Amniotic stem cell (primary cell): ENCODE results near the gene VPS52.
A peak's percentile ranks its signal among the peaks of the same experiment; 100 is the strongest.
"Not testable (repeated sequence)": the region's sequence is repeated elsewhere in the genome, so short reads cannot be mapped to it uniquely, and the experiment has no call there.

Experiments used
- DNase-seq: peaks from one replicate; lab custom pipeline; 2025; lab: John Stamatoyannopoulos, UW

VPS52 gene

GRCh38 chr6:33305052-33305451 lies 33.4 kb upstream of the VPS52 start:
- DNase-seq, result no peak

- no peak for DNase-seq
These were observed 32.5 kb upstream of the VPS52 start for GRCh38 chr6:33304216-33304615.

GRCh38 chr6:33301877-33302276 lies 30.2 kb upstream of the VPS52 start:
- DNase-seq, result no peak

- DNase-seq, result peak; percentile 88
These were observed 27.7 kb upstream of the VPS52 start for GRCh38 chr6:33299237-33299944.

- DNase-seq, result no peak
These were observed 27.1 kb upstream of the VPS52 start, which contains the start of gene RGL2 for GRCh38 chr6:33298773-33299236. TSS of gene RGL2 (minus strand) at chr6:33298942. CDS start at chr6:33298610, 332 bp downstream.

- DNase-seq, result no peak
These were observed 26.5 kb upstream of the VPS52 start for GRCh38 chr6:33297956-33298772.

- DNase-seq, result no peak
These were observed 25.8 kb upstream of the VPS52 start for GRCh38 chr6:33297406-33297955.

- DNase-seq, result no peak
These were observed 25.2 kb upstream of the VPS52 start for GRCh38 chr6:33296797-33297405.

GRCh38 chr6:33295621-33296369 lies 24.1 kb upstream of the VPS52 start:
- no peak for DNase-seq

- DNase-seq, result no peak
These were observed 22.6 kb upstream of the VPS52 start for GRCh38 chr6:33294086-33294823.

GRCh38 chr6:33292996-33293682 lies 21.5 kb upstream of the VPS52 start:
- no peak for DNase-seq

- no peak for DNase-seq
These were observed 18.8 kb upstream of the VPS52 start for GRCh38 chr6:33290459-33290858.

- DNase-seq, result no peak
These were observed 18.2 kb upstream of the VPS52 start for GRCh38 chr6:33289784-33290315.

GRCh38 chr6:33288921-33289783 lies 17.5 kb upstream of the VPS52 start, which contains the start of the genes PFDN6 and WDR46:
TSS of gene PFDN6 (plus strand) at chr6:33289601. CDS start at chr6:33289857, 256 bp downstream.
TSS of gene WDR46 (minus strand) at chr6:33289239. CDS start at chr6:33289170, 69 bp downstream.
- peak; percentile 73 for DNase-seq

GRCh38 chr6:33288141-33288920 lies 16.7 kb upstream of the VPS52 start:
- no peak for DNase-seq

- no peak for DNase-seq
These were observed 15.6 kb upstream of the VPS52 start for GRCh38 chr6:33286946-33287914.

- DNase-seq, result not testable (repeated sequence)
These were observed 13.5 kb upstream of the VPS52 start for GRCh38 chr6:33285214-33285613.
